SJSA1 (cell line): Measurements from ENCODE around the gene TINCR. TPM values are rescaled to one million over a fixed set of nuclear protein-coding genes. Genes with fewer than 3 reads are reported as not detected.
"Not testable (repeated sequence)": the region's sequence is repeated elsewhere in the genome, so short reads cannot be mapped to it uniquely, and the experiment has no call there.

ENCODE experiments used
- DNase-seq, 2 experiments: peaks; one replicate each; pipeline ENCODE4 v3.0.0-alpha.2; 2015 to 2020; ENCODE audit warnings: low spot score in 2 of 2, low read depth in 1 of 2
- H3K27ac ChIP-seq: fragments of 250-450 bp; sonication (Bioruptor Pico); 2 replicates; pipeline ENCODE4 v1.5.1; 2020; ENCODE audit warnings: mild to moderate bottlenecking, moderate library complexity
- H3K27me3 ChIP-seq: fragments of 250-450 bp; sonication (Bioruptor Pico); replicated peaks from 2 replicates; pipeline ENCODE4 v1.5.1; 2020; ENCODE audit warnings: mild to moderate bottlenecking, moderate library complexity
- H3K36me3 ChIP-seq: fragments of 250-450 bp; sonication (Bioruptor Pico); 2 replicates; pipeline ENCODE4 v1.5.1; 2020; ENCODE audit warnings: mild to moderate bottlenecking
- H3K4me1 ChIP-seq: fragments of 250-450 bp; sonication (Bioruptor Pico); replicated peaks from 2 replicates; pipeline ENCODE4 v1.6.1; 2021; ENCODE audit warnings: mild to moderate bottlenecking
- H3K4me3 ChIP-seq: fragments of 250-450 bp; sonication (Bioruptor Pico); 2 replicates; pipeline ENCODE4 v1.5.1; 2020; ENCODE audit warnings: mild to moderate bottlenecking
- H3K9me3 ChIP-seq: fragments of 250-450 bp; sonication (Bioruptor Pico); replicated peaks from 2 replicates; pipeline ENCODE4 v1.5.1; 2020; ENCODE audit warnings: mild to moderate bottlenecking
- total RNA-seq: library from RNA; depleted of rRNA; stranded (reverse); fragments of >200 nt; shearing (Covaris generic); gene quantifications from 2 replicates; pipeline ENCODE4 v1.2.3, GENCODE V29; 2014

TINCR gene
- total RNA-seq, 1 experiment from 2014 or later = not detected

- no peaks in the 10 kb centered on the region for H3K4me1 ChIP-seq
- H3K36me3 ChIP-seq = no peaks in the 10 kb centered on the region
- H3K4me3 ChIP-seq = no peak overlapping the region
- no peak overlapping the region for H3K27ac ChIP-seq
- DNase-seq = no peak
- H3K9me3 ChIP-seq = 0 out of 2 replicates have a peak, but pooled peaks cover 3% of the 10 kb centered on the region
- peaks cover 26% of the 10 kb centered on the region for H3K27me3 ChIP-seq
Measured at GRCh38 chr19:5560156-5560555, 7.6 kb downstream of the TINCR start.

GRCh38 chr19:5559804-5560133, 8.0 kb downstream of the TINCR start:
- Histone ChIP-seq H3K27ac (no peak overlapping the region), H3K9me3 (0 out of 2 replicates have a peak, but pooled peaks cover 3% of the 10 kb centered on the region), H3K4me3 (no peak overlapping the region), H3K4me1 (no peaks in the 10 kb centered on the region), H3K36me3 (no peaks in the 10 kb centered on the region), H3K27me3 (peaks cover 26% of the 10 kb centered on the region)
- no peak for DNase-seq

- no peak for DNase-seq
- Histone ChIP-seq H3K4me1 (no peaks in the 10 kb centered on the region), H3K4me3 (no peak overlapping the region), H3K27me3 (peaks cover 23% of the 10 kb centered on the region), H3K9me3 (0 out of 2 replicates have a peak, but pooled peaks cover 3% of the 10 kb centered on the region), H3K27ac (no peak overlapping the region), H3K36me3 (no peaks in the 10 kb centered on the region)
Measured at GRCh38 chr19:5558101-5558621, 9.6 kb downstream of the TINCR start.

GRCh38 chr19:5557691-5558090, 10.1 kb downstream of the TINCR start:
- no peak overlapping the region for H3K27ac ChIP-seq
- H3K4me3 ChIP-seq = no peak overlapping the region
- H3K9me3 ChIP-seq = 0 out of 2 replicates have a peak, but pooled peaks cover 3% of the 10 kb centered on the region
- DNase-seq = no peak
- H3K36me3 ChIP-seq = no peaks in the 10 kb centered on the region
- no peaks in the 10 kb centered on the region for H3K4me1 ChIP-seq
- H3K27me3 ChIP-seq = peaks cover 23% of the 10 kb centered on the region

GRCh38 chr19:5554828-5555227, 12.9 kb downstream of the TINCR start:
- Histone ChIP-seq H3K9me3 (no peaks in the 10 kb centered on the region), H3K27me3 (peaks cover 23% of the 10 kb centered on the region), H3K4me1 (no peaks in the 10 kb centered on the region), H3K4me3 (no peak overlapping the region), H3K36me3 (no peaks in the 10 kb centered on the region), H3K27ac (no peak overlapping the region)
- no peak for DNase-seq

GRCh38 chr19:5553892-5554291, 13.9 kb downstream of the TINCR start:
- no peak overlapping the region for H3K4me3 ChIP-seq
- no peaks in the 10 kb centered on the region for H3K36me3 ChIP-seq
- H3K9me3 ChIP-seq = no peaks in the 10 kb centered on the region
- H3K27ac ChIP-seq = no peak overlapping the region
- H3K4me1 ChIP-seq = no peaks in the 10 kb centered on the region
- peaks cover 23% of the 10 kb centered on the region for H3K27me3 ChIP-seq
- DNase-seq = no peak

GRCh38 chr19:5547881-5548280, 19.9 kb downstream of the TINCR start:
- Histone ChIP-seq H3K4me1 (no peaks in the 10 kb centered on the region), H3K27me3 (peaks cover 4% of the 10 kb centered on the region; the same call in 1 of the 2 replicates), H3K4me3 (no peak overlapping the region), H3K9me3 (no peaks in the 10 kb centered on the region), H3K36me3 (no peaks in the 10 kb centered on the region), H3K27ac (no peak overlapping the region)
- DNase-seq = peak in 1 of 2 experiments; percentile 17

- Histone ChIP-seq H3K36me3 (no peaks in the 10 kb centered on the region), H3K4me3 (no peak overlapping the region), H3K27me3 (peaks cover 4% of the 10 kb centered on the region; the same call in 1 of the 2 replicates), H3K4me1 (no peaks in the 10 kb centered on the region), H3K27ac (no peak overlapping the region), H3K9me3 (no peaks in the 10 kb centered on the region)
- no peak for DNase-seq
Measured at GRCh38 chr19:5545984-5546383, 21.8 kb downstream of the TINCR start.

GRCh38 chr19:5545051-5545450, 22.7 kb downstream of the TINCR start:
- H3K9me3 ChIP-seq = no peaks in the 10 kb centered on the region
- no peaks in the 10 kb centered on the region for H3K4me1 ChIP-seq
- DNase-seq = no peak
- peaks cover 4% of the 10 kb centered on the region; the same call in 1 of the 2 replicates for H3K27me3 ChIP-seq
- no peak overlapping the region for H3K4me3 ChIP-seq
- no peak overlapping the region for H3K27ac ChIP-seq
- H3K36me3 ChIP-seq = no peaks in the 10 kb centered on the region

- Histone ChIP-seq H3K27me3 (peaks cover 4% of the 10 kb centered on the region; the same call in 1 of the 2 replicates), H3K9me3 (no peaks in the 10 kb centered on the region), H3K36me3 (no peaks in the 10 kb centered on the region), H3K27ac (no peak overlapping the region), H3K4me1 (no peaks in the 10 kb centered on the region), H3K4me3 (no peak overlapping the region)
- DNase-seq = no peak
Measured at GRCh38 chr19:5542665-5543064, 25.1 kb downstream of the TINCR start.

- Histone ChIP-seq H3K36me3 (no peaks in the 10 kb centered on the region), H3K9me3 (peaks cover under 1% of the 10 kb centered on the region; the same call in 1 of the 2 replicates), H3K4me1 (no peaks in the 10 kb centered on the region), H3K27ac (no peak overlapping the region), H3K27me3 (peaks cover 7% of the 10 kb centered on the region; the same call in 1 of the 2 replicates), H3K4me3 (no peak overlapping the region)
- DNase-seq = no peak
Measured at GRCh38 chr19:5541456-5541855, 26.3 kb downstream of the TINCR start.

- Histone ChIP-seq H3K4me1 (no peaks in the 10 kb centered on the region), H3K27ac (no peak overlapping the region), H3K36me3 (no peaks in the 10 kb centered on the region), H3K9me3 (peaks cover 9% of the 10 kb centered on the region), H3K27me3 (peaks cover 12% of the 10 kb centered on the region; the same call in 1 of the 2 replicates), H3K4me3 (no peak overlapping the region)
- no peak for DNase-seq
Measured at GRCh38 chr19:5540208-5540607, 27.5 kb downstream of the TINCR start.

- H3K4me3 ChIP-seq = no peak overlapping the region
- DNase-seq = no peak
- no peaks in the 10 kb centered on the region for H3K36me3 ChIP-seq
- peaks cover 8% of the 10 kb centered on the region; the same call in 1 of the 2 replicates for H3K27me3 ChIP-seq
- H3K9me3 ChIP-seq = peaks cover 17% of the 10 kb centered on the region
- no peak overlapping the region for H3K27ac ChIP-seq
- H3K4me1 ChIP-seq = no peaks in the 10 kb centered on the region
Measured at GRCh38 chr19:5537870-5538269, 29.9 kb downstream of the TINCR start.

- not testable (repeated sequence) for H3K4me1 ChIP-seq, DNase-seq, H3K4me3 ChIP-seq, H3K27me3 ChIP-seq, H3K27ac ChIP-seq, H3K36me3 ChIP-seq
- H3K9me3 ChIP-seq = peaks cover 17% of the 10 kb centered on the region
Measured at GRCh38 chr19:5536982-5537579, 30.7 kb downstream of the TINCR start.
